Nucleus accumbens (tissue), 56 donors: ENCODE data around the gene DGCR2.

Experiments
- DNase-seq, 56 donors: peaks; one replicate each; lab custom pipeline; 2025; lab: John Stamatoyannopoulos, UW

DGCR2 gene

DNA sequence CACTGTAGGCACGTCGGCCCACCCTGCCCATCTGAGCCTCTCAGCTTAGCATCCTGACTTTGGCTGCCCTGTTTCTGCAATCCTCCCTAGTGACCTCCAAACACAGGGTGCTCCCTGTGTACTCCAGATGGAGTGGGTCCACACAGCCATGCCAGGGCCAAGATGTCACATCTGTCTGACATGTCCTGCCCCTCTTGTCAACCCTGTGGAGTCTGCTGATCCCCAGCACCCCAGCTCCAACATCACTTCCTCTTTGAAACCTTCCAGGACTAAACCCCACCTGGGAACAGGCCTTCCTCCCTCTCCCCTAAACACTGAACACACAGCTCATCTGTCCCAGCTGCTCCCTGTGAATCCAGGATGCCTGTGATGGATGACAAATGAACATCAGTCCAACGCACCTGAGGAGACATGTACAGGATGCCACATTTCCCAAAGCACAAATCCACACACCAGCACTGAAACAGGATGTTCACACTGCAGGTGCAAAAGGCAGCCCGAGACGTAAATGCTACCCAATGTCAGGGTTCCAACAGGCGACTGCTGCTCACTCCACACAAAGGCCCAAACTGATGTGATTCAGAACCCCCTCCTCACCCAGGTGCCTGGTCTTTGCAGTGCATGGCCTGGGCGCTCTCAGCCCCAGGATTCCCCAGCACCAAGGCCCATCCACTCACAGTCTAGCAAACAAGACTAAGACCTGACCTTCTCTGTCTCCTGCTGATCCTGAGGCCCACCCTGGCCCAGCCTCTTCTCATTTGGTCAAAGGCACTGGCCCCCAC lies 6.9 kb upstream of the DGCR2 start:
- DNase-seq: no peak

DNA sequence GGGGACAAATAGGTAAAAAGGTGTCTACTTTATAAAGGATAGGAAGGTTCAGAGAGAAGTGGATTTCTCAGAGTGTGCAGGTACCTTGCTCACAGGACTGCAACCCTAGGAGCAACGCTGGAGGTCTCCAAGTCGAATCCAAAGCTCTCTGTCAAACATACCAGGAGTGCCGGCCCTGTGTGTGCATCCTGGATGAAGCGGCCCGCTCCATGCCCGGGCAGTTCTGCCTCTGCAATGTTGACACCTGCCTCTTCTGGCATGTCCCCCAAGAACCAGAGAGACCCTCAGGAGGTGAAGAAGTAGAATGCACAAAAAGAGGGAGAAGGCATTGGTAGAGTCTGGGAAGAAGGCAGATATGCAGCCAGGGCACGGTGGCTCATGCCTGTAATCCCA lies 5.8 kb upstream of the DGCR2 start:
- no peak for DNase-seq

DNA sequence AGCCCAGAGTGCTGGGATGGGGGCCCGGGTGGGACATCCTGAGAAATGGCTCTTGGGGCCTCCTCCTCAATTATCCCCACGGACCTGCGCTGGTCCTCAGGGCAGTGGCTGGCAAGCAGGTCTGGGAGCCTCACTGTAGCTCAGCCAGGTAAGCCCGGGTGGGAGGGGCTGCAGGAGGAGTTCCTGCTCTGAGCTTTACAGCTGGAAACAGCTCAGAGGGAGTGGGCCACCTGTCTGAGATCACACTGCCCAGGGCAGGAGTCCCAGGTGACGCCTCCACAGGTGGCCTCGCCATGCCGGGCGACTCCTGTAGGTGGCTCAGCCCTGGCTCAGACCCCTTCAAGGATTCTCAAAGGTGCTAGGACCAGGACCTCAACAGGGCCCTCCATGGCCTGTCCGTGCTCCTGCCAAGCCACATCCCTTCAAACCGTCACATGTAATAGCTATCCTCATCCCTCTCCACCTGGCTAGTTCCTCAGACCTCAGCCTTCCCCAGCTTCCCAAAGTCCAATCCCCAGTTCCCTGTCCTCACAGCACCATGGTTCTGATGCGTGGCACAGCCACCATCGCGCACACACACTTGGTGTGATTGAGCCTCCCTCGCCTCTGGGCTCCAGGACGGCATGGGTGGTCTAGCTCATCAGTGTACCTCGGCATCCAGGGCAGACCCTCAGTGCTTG lies 5.3 kb upstream of the DGCR2 start:
- DNase-seq: no peak

DNA sequence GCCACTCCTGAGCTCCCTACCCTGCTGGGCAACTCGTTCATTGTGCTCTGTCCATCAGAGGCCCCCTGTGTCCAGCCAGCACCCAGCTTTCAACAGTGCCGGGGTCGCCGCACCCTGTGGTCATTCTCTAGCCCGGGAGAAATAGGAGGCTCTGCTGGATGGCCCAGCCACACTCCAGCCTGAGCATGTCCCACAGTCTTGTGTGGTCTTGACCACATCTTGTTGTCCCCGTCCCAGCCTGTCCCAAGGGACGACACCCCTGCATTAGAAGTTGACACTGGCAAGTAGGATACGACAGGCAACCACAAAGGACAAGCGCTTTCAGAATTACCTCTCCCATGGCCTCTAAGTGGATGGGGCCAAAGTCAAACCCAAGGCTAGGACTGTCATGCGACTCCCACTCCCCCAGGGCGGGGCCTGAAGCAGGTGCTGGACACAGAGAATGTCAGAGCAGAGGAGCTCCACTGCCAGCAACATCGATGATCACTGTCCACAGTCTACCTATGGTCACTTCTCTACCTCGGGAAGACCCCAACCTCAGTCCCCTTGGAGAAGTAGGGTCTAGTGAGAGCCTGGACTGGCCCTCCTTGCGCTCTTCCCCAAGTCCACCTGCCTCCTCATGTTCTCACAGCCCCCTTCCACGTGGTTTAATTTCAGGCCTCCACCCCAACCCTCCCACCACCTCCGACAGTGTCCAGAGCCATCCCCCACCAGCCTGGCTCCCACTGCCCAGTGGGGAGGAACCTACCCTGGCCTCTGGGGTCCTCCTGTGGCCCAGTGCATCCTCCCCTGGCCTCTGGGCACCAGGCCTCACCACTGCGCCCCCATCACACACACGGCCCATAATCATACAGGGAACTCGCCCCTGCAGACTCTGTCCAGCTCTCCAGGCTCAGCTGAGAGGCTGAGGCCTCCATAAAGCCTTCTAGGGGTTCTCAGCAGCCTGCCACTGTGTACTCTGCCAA lies 4.4 kb upstream of the DGCR2 start:
- no peak for DNase-seq

DNA sequence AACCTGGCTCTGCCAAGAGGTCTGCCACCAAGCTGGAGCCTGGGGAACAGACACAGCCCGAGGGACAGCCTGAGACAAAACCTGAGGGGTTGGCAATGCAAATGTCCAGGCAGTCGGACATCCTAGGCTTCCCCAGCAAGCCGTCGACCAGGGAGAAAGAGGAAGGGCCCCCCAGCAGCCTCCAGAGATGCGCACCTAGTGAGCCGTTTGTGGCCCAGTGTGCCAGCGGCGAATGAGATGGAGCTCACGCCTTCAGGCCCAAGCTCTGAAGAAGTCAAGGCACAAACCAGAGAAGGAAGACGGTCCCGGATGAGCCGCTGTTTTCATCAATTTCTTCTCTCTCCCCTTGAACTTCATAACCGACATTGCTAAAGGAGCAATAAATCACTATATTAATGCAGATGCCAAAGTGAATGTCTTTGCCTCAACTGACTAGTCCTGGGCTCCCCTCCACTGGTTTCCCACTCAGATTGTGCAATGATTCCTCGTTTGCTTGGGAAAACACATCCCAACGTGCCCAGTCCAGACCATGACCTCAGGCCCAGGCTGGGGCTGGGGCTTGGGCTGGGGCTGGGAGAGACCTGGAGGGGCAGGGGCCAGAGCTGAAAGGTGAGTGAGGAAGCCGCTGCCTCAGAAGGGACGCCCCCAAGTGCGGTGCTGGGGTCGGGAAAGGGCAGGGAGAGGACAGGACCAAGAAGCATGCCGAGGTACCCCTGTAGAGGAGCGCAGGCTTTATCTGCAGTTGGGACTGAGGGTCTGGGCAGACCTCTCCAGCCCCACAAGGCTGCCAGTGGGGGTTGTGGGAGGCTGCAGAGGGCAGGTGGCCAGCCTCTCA lies 3.5 kb upstream of the DGCR2 start:
- no peak for DNase-seq

DNA sequence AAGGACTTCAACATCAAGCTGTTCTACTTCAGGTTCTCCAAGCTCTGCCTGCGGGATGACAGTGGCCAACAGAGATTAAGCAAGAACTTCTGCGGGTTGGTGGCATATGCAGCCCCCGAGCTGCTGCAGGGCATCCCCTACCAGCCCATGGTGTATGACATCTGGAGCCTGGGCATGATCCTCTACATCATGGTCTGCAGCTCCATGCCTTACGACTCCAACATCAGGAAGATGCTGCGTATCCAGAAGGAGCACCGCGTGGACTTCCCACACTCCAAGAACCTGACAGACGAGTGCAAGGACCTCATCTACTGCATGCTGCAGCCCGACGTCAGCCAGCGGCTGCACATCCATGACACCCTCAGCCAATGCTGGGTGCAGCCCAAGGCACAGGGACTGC lies 2.8 kb upstream of the DGCR2 start:
- no peak for DNase-seq

DNA sequence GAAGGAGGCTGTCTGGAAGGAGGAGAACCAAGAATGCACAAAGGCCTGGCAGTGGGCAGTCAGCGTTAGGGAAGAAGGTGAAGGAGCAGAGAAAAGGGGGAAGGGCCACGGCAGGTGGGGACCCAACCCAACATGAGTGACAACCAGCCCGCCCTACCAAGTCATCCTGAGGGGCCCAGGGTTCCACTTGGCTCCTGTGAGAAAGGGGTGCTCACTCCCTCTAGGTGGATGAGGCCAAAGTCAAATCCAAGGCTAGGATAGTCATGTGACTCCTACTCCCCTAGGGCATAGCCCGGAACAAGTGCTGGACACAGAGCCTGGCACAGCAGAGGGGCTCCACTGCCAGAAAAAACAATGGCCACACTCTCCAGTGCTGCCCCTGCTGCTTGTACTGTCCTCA lies 2.2 kb upstream of the DGCR2 start:
- DNase-seq: peak in 1 of 56 donors; percentile 8

DNA sequence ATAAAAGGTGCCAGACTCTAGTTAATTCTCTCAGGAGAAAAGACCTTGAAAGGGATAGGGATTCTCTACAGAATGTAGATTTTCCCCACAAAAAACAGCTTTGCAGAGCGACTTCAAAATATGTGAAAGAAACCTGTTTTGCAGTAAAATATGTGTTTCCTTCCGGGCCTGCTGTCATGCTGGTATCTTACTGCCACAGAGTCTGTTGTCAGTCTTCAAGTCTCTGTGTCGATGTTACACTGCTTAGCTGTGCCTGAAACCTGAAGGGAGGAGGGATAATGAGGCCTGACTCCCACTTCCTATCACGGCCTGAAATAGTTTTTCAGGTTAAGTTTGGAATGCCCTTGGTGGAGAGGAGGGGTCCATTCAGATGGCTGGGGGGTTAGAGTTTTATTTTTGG lies 1.7 kb upstream of the DGCR2 start:
- DNase-seq: no peak

DNA sequence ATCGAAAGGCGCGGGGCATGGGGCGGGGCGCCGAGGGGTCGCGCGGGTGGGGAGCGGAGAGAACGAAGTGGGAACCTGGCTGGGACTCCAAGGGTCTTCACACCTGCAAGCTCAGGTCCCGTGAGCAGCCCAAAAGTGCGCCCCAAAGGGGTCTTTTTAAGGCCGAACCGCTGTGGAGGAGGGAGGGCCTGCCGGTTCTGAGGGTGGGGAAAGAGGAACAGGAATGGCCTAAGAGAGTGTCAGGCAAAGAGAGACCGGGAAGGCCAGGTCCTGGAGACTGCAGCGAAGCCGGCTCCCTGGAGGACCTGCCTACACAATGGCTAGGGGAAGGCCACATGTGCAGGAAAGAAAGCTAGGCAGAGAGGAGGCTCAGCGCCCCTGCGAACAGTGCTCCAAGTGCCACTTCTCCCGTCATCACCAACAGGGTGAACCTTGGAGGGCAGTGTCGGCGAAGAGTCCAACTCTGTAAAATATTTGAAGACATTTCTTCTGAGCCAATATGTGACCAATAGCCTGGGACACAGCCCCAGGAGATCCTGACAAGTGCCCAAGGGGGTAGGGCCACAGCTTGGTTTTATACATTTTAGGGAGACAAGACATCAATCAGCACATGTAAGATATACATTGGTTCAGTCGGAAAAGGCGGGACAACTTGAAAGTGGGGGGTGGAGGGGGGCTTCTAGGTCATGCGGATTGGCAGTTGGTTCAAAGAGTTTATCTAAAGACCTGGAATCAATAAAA lies 710 bp upstream of the DGCR2 start:
- DNase-seq: peak in 2 of 56 donors; percentile 36 to 61

DNA sequence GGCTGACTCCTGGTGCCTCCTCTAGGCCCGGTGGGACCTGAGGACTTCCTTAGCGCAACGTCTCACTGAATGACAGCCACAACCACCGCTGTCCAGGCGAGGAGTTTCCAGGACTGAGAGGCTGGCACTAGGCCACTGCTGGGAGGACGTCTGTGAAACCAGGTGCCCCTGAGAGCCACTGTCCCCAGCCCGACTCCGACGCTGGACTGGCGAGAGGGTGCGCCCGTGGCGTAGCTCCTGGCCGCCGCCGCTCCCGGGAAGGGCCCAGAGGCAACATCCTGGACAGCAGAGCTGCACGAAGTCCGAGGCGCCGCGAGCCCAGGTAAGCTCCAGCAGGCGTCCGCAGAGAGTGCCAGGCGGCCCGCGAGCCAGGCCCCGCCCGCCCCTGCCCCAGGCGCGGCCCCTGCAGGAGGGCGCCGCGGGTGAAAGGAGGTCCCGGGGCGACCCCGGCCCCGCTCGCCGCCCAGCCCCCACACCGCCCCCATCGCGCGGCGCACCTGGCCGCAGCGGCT lies 525 bp downstream of the DGCR2 start:
- DNase-seq: peak in 23 of 56 donors; percentile 19 to 68 (median 45)

DNA sequence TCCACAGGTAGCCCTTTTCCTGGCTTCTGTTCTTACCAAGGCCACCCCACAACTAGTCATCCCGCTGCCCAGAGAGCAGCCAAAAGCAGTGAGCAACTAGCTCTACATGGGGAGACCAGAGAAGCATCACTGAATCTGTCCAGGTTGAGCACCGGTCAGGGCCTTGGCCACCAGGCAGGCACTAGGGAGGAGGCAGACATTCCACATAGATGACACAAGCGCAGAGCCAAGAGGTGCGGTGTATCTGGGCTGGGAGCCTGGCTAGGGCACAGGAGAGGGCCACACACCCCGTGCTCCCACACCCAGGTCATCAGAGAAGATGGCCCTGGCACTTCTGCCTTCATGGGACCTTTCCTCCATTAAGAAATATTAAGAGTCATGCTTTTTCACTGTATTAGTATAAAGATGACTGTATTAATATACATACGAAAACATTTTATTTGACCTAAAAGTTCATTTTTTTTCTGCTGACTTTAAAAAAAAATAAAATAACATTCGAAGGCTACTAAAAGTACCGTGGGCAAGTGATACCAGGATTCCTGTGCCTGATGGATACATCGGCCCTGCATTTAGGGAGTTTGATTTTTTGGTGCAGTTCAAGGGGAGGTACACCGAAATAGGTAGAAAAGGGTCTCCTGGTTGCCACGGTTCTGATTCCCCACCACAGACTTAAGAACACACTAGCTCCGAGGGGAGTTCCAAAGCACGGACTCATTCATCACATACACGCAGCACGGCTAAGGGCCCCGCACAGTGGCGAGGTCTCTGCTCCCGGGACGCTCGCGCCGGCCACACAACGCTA lies 1.2 kb downstream of the DGCR2 start:
- DNase-seq: no peak

DNA sequence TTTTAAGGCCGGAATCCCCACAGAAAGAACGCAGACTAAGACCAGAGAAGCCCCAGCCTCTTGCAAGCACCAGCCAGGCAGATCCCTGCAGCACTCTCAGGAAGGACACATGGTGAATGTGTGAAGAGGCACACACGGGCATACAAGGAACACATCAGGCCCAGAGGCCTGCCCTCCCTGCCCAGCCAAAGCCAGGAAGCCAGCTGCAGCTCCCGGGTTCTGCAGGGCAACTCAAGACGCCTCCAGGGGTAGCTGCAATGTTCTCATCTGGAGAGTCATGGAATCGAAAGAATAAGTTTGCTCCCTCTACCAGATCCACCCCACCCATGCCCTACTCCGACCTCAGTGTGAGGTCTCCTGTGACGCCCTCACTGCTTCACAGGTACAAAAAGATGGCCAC lies 2.3 kb downstream of the DGCR2 start:
- no peak for DNase-seq

DNA sequence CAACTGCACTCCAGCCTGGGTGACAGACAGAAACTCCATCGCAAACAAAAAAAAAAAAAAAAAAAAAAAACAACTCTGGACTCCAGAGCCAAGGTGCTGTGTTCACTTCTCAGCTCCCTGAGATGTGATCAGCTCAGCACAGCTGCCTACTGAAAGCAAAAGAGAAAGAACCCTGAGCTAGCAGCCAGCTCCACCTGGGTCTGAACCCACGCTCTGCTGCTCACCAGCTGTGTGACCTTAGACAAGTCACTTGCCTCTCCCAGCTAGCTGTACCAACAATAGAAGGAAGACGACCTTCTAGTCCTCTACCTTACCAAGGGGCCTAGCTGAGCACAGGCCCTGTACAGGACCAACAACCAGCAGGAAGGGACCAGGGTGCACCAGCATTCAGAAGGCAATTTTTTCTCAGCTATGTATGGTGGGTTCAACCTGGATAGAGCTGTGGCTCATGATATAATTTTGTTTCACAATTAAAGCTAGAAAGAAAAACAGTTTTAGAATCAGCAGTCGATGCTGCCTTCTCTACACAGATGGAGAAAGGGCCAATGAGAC lies 3.8 kb downstream of the DGCR2 start:
- no peak for DNase-seq

DNA sequence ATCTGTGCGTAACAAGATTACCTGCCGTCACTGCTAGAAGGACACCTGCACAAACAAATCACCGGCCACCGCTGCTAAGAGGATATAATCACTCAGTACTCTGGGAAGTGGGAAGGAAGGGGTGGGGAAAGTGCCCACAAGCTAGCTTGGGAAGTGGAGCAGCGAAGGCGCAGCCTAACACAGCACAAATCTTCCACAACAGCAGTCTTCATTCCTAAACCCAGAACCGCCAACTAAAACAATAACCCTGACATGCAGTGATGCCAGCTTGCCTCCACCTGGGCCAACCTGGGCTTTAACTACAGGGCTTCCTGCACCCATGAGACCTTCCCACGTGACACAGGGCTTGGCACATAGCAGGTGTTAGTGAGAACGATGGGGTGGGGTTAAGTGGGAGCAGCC lies 5.1 kb downstream of the DGCR2 start:
- DNase-seq: no peak

DNA sequence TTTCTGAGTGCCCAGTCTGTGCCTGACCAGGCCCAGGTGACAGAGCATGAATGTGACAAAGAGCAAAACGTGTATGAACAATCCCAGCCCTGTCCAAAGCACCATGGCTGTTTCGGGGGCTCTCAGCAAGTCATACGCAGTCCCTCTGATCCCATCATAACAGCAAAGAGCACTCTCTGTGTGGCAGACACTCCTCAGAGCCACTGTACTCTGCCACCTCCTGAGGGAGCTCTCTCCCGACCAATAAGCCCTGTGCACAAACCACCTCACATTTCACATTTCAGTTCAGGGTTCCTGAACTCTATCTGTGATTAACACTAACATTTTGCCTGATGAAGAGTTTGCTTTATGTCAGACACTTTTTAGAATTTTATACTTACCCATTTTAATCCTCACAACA lies 6.6 kb downstream of the DGCR2 start:
- peak in 13 of 56 donors; percentile 12 to 53 (median 31) for DNase-seq

DNA sequence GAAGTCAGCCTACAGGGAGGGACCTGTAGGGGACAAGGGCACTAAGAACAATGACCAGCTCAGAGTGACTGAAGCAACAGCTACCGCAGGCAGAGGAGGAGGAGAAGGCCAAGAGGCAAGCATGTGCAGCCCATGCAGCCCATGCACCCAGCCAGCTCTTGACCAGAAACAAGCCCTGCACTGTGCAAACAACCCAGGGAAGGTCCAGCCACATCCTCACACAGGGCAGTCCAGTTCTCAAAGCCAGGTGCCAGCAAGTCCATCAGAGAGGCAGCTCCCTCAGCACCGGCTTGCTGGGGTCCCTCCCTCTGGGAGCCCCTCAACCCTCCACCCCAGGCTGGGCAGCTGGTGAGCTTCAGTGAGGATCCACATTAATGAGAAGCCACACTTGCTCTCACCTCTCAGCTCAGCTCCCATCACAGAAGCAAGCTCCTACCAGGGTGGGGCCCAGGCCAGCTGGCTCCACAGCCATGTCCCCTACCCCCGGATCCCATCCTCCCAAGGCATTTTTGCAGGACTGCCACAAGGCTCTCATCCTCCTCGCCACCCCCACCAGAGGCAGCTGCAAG lies 7.1 kb downstream of the DGCR2 start:
- DNase-seq: peak in 6 of 56 donors; percentile 23 to 44 (median 36)

DNA sequence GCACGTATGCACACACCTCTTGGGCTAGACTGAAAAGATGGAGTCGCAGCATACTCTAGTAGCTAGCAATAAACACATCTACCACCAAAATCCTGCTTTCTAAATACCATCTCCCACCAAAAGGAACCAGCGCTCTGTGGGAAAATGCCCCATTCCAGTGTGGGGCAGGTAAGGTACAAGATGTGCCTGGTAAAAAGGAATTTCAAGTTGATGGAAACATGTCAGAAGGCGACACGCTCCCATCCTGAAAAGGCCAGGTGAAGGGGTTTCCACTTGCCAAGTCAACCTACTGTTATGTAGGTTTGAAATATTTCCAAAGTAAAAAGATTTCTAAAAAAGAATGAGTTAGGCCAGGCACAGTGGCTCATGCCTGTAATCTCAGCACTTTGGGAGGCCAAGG lies 8.8 kb downstream of the DGCR2 start:
- no peak for DNase-seq

DNA sequence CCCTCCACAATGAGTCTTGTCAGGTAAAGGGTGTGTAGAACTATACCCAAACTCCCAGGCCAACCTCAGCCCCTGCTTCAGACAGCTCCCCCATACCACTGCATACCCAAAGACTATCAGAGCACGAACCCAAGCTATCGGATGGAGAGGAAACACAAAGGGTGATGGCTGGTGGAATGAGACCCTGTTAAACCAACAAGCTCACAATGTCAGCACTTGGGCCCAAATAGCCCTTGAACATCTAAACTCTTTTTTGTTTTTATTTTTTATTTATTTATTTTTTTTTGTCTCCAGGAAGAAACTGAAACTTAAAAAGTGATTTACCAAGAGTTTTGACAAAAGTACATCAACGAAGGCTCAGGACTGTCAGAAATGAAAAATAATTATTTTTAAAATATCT lies 10.6 kb downstream of the DGCR2 start:
- DNase-seq: no peak
